GM10266 (cell line): ENCODE results near the gene MED17.

Experiments used
- DNase-seq: peaks from one replicate; pipeline ENCODE4 v3.0.0; 2012; ENCODE audit errors: extremely low spot score
- CTCF ChIP-seq: IDR thresholded peaks from 2 replicates; pipeline ENCODE4 v1.5.1; 2012; ENCODE audit warnings: mild to moderate bottlenecking, low read depth; ENCODE audit not compliant: control insufficient read depth, insufficient read depth; ENCODE audit errors: missing control alignments

MED17 gene

DNA sequence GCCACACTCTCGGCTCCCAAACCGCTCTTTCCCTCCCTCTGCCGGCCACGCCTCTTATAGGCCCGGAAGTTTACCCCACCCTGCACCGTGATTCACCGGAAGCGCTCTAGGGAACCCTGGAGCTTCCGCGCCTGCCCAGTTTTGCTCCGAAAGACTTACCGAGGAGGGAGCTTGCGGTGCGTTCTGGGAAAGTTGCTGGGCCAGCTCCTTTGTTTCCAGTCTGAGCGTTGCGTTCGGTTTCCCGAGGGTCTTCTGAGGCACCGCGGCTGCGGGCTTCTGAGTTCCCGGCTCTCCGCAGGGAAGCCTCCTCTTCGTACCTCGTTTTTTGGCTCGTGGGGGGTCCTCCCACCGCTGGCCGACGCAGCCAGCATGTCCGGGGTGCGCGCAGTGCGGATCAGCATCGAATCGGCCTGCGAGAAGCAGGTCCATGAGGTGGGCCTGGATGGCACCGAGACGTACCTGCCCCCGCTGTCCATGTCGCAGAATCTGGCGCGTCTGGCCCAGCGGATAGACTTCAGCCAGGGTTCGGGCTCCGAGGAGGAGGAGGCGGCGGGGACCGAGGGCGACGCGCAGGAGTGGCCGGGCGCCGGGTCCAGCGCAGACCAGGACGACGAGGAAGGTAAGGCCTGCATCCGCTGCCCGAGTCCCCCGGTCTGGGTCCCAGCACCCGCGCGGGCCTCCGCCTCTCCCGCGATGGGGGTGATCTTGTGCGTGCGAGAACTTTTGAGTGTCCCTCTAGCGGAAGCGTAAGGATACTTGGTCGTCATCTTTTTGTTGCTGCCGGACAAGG lies at the start of gene MED17:
TSS of gene MED17 (plus strand) at position 138 of the 790 bp plus-strand sequence. CDS start at position 370, 232 bp downstream.
- peak; percentile 91 for DNase-seq
- peak; percentile 36 for TF ChIP-seq CTCF

GRCh38 chr11:93734427-93735222 lies 49.5 kb upstream of the MED17 start:
- DNase-seq, result no peak

DNA sequence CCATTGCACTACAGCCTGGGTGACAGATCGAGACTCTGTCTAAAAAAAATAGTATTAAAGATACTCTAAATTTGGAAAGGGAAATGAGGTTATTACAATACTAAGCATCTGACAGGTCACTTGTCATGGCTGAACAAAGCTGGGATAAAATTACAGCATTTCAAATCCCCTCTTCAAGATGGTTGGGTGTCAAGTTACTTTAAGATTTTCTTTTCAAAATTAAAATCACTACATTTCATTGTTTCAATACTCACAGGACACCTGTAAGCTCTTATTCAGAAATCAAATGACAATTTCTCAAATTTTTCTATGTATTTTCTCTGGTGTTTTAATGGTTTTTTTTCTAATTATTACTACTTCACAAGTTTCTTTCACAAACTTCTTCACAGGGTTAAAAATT lies 48.5 kb upstream of the MED17 start:
- TF ChIP-seq CTCF, result no peak
- no peak for DNase-seq

More at GRCh38 chr11:93734427-93735222, 49.5 kb upstream of the MED17 start:
- no peak for TF ChIP-seq CTCF

GRCh38 chr11:93736129-93736528 lies 48.0 kb upstream of the MED17 start:
- TF ChIP-seq CTCF, result no peak

GRCh38 chr11:93737904-93738612 lies 46.0 kb upstream of the MED17 start:
- no peak for DNase-seq

More at GRCh38 chr11:93736129-93736528, 48.0 kb upstream of the MED17 start:
- no peak for DNase-seq

DNA sequence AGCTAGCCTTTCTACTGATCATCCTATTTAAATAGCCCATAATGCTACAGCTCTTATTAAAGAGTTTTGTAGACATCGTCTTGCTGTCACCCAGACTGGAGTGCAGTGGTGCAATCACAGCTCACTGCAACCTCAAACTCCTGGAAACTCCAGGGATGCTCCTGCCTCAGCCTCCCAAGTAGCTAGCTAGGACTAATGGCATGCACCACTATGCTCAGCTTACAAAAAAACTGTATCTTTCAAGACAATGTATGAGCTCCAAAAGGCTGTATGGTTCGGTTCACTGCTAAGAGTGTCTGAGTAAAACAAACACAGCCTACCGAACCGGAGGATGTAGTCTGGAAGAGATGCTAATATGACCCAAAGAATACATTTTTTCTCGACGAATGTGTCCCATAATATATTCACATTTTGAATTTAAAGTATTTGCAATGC lies 45.4 kb upstream of the MED17 start:
- no peak for DNase-seq
- TF ChIP-seq CTCF, result no peak

More at GRCh38 chr11:93737904-93738612, 46.0 kb upstream of the MED17 start:
- no peak for TF ChIP-seq CTCF
